ENCODE data around the gene SMIM23. TPM values are rescaled to one million over a fixed set of nuclear protein-coding genes. Genes with fewer than 3 reads are reported as not detected.

SMIM23 gene
- total and polyA plus RNA-seq, 2 experiments from 2014 or later: not detected

GRCh38 chr5:171745602-171746001 is 40.0 kb upstream of the SMIM23 start (continued):
- TF ChIP-seq CTCF (conservative IDR thresholded peaks at IDR 0.05; ENCODE audit: low read depth in 2 of 2) (no peak), EZH2 (IDR thresholded peaks at IDR 0.05; ENCODE audit: low read depth, unreplicated experiment) (no peak), ETS1 (IDR thresholded peaks at IDR 0.05) (no peak), ZNF462 (CRISPR knock-in tag; IDR thresholded peaks at IDR 0.05) (no peak), ZNF114 (CRISPR knock-in tag; IDR thresholded peaks at IDR 0.05) (no peak), POLR2AphosphoS5 (IDR thresholded peaks at IDR 0.05; ENCODE audit: low read depth) (no peak)
